ENCODE data around the gene CD248.

GRCh38 chr11:66275984-66276612, 40.7 kb downstream of the CD248 start:
- no peak for TF ChIP-seq CTCF (IDR thresholded peaks at IDR 0.05)
- TF ChIP-seq REST (IDR thresholded peaks at IDR 0.05; ENCODE audit: insufficient read depth in 1 of 2, low read depth in 2 of 2, low read length in 1 of 2): no peak
- no peak for TF ChIP-seq TCF7L2 (IDR thresholded peaks at IDR 0.05; ENCODE audit: low read depth, low read length)
- no peak for TF ChIP-seq SIN3A (IDR thresholded peaks at IDR 0.05; ENCODE audit: borderline replicate concordance, insufficient read depth, low read depth, low read length)
- no peak for TF ChIP-seq POLR2AphosphoS5 (IDR thresholded peaks at IDR 0.05; ENCODE audit: low read depth, low read length)

All from Panc1 (cell line).